Sciatic nerve (tissue), 2 donors: ENCODE data around the gene CLINT1. TPM values are rescaled to one million over a fixed set of nuclear protein-coding genes. Genes with fewer than 3 reads are reported as not detected.

ENCODE experiments used
- ATAC-seq: fragments of 200-7000 bp; cut with Tn5 transposase; one replicate; pipeline ENCODE4 v1.9.1; 2020; ENCODE audit warnings: mild to moderate bottlenecking, moderate library complexity
- DNase-seq: peaks from one replicate; pipeline ENCODE4 v3.0.0-alpha.2; 2020; ENCODE audit warnings: low spot score
- intact Hi-C: fragments of 100-400 bp; cut with DNase I; formaldehyde crosslinking; loops from one replicate; pipeline ENCODE4 v1.14.2; 2022
- total RNA-seq: library from RNA; stranded (reverse); fragmentation: NEBNext Ultra II Directional; extraction: Animal tissue kit (Norgen Biotek cat#: 25700); gene quantifications from one replicate; pipeline ENCODE4 v1.2.1, GENCODE V29; 2021
- donor health status: DM: no; HTN: no; CAD: no.
- donor health status: DM: no; HTN: no; CAD: no.

Gene CLINT1
- total RNA-seq, 1 donor from 2014 or later, result 52.9 TPM

DNA sequence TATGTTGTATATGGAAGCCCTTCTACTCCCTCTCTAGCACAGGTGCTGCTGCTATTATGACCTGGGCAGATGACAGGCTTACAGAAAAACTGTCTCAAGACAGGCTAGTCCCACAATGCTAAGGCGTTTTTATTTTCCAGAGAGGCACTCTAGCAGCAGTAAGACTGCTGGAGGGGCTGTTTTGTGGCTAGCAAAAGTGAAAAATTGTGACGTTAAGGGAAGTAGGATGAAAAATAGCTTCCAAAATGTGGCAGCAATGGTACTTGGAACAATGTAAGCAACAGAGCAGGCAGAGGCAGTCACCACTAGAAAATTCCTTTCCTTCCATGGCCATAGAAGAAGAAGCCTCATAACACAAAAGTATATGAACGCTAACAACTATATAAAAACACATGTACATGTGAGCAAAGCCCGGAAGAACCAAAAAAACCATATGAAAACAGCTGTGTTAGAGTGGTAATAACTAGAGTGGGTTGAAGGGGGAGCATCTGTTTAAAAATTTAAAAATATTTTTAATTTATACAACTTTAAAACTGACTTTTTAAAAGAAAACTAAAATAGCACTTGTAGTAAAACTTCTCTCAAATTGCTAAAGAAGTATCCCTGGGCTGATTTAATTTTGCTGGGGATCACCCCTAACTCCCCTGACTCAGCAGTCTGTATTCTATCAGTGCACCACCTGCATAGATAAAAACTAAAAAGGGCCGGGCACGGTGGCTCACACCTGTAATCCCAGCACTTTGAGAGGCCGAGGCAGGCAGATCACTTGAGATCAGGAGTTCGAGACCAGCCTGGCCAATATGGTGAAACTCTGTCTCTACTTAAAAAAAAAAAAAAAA, 30.6 kb downstream of the CLINT1 start:
- ATAC-seq (no peak), DNase-seq (no peak)
- intact Hi-C loops, result no loop called here

DNA sequence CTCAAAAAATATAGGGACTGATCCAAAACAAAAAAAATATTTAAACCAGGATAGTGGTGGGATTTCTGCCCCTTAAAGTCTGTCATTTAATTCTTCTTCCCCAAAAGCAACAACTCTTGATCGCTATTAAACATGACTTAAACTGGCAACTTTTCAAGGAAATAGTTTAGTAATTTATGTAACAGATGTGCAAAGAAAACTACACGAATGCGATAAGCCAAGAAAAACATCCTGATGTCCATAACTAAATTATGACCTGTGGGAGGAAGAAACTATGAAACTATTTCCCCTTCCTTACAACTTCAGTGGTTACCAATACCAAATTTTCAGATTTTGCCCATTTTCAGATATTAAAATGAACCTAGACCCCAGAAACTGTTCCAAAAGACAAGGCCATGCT, 31.5 kb downstream of the CLINT1 start:
- ATAC-seq (no peak), DNase-seq (no peak)
- intact Hi-C loops, result no loop called here

DNA sequence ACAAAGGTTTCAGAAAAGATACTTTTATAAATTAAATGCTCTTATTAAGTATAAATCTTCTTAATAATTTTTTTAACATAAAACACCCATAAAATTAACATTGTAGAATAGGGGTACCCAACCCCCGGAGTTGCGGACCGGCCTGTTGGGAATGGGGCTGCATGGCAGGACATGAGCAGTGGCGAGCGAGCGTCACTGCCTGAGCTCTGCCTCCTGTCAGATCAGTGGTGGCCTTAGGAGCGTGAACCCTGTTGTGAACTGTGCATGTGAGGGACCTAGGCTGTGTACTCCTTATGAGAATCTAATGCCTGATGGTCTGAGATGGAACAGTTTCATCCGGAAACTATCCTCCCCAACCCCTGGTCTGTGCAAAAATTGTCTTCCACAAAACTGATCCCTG, 35.3 kb downstream of the CLINT1 start:
- ATAC-seq (no peak), DNase-seq (no peak)
- intact Hi-C loops, result no loop called here

DNA sequence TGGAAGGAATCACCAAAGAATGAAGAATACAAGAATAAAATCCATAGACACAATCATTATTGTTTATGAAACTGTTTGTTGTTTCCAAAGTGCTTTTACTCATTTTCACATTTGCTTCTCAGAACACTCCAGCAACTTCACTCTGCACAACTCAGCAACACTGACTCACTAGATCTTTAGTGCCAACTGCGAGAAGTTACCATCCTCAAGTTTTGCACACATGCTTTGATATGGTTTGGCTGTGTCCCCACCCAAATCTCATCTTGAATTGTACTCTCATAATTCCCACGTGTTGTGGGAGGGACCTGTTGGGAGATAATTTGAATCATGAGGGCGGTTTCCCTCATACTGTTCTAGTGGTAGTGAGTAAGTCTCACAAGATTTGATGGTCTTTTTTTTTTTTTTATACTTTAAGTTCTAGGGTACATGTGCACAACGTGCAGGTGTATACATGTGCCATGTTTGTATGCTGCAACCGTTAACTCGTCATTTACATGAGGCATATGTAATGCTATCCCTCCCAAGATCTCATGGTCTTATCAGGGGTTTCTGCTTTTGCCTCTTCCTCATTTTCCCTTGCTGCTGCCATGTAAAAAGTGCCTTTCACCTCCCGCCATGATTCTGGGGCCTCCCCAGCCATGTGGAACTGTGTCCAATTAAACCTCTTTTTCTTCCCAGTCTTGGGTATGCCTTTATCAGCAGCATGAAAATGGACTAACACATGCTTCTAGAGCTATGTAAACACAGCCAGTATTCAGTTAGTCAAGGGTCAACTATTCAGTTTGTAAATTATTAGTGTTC, 36.9 kb downstream of the CLINT1 start:
- ATAC-seq, result no peak
- DNase-seq, result no peak
- intact Hi-C loops, result no loop called here

DNA sequence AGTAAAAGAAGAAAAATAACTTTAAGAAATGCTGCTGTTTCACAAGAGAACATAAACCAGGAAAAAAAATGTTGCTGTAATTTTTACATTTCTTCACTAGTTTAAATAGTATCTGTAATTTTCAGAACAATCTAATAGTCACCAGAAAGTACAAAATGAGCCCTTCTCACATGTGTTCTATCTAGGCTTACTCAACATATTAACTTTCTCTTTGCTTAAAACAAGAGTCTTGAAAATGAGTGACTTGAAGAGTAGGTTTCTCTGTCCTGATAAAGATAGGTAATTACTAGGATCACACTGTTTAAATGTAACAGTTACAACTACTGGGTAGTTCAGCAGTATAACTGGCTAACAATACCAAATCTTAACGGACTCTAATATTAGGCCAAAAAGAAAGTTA, 37.5 kb downstream of the CLINT1 start:
- intact Hi-C loops, result no loop called here
- DNase-seq, result no peak
- no peak for ATAC-seq

DNA sequence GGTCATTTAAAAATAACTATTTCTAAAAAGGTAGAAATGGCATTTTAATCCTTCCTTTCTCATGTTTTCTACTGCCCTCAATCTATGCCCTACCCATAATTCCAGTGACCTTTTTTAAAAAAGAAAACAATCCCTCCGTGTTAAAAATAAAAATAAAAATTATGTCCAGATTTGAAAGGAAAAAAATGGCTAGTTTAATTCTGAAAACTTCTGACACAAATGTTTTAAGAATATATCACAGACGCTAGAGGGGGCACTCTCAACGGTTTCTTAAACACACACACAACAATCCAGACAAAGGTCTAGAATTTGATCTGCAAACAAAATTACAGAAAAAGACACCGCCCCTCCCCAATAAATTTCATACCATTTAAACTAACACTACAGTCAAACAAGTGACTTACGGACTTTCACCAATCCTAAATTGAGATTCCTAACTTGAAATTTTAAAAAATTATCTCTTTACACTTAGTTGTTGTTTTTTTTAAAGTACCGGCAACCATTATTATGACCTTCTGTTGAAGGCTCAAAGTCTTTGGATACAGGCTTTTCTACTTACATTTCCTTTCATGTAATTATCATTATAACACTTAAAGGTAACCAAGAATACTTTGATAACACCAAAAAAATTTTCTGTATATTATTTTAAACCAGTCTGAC, 38.2 kb downstream of the CLINT1 start:
- DNase-seq (no peak), ATAC-seq (peak; percentile 62)
- intact Hi-C loops, result no loop called here

DNA sequence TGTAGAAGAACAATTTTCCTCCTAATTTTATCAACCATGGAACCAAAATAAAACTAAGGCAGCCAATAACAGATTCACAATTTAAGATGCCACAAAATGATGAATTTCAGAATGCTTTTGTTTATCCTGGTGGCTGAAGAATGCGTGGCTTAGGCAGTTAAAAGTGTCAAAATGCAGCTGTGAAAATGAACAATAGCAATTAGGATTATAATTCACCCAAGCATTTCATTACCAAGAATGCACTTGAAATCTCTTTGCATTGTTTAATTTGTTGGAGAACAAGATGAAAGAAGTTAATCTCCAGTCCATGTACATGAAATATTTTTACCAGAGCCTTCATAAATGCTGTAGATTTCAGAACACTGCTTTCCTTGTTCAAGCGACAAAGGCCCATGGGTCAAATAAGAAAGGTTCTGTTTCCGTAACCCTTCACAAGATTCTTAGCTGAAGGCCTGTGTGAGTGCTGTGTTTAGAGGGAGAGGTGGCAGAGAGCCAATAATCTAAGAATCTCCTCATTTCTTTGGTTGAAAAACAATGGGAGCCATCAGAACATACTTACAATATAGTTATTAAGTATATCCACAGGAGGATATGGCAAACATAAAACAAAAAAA, 39.3 kb downstream of the CLINT1 start:
- intact Hi-C loops, result no loop called here
- DNase-seq (no peak), ATAC-seq (peak; percentile 78)

DNA sequence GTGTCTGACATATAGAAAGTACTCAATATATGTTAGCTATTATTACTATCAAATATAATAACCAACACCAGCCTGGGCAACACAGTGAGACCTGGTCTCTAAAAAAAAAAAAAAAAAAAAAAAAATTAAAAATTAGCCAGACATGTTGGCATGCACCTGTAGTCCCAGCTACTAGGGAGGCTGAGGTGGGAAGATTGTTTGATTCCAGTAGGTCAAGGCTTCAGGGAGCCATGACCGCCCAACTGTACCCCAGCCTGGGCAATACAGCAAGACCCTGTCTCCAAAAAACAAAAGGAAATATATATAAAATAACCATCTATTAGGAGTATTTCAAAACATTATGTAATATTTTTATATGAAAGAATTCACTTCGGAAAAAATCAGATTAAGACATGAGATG, 40.6 kb downstream of the CLINT1 start:
- ATAC-seq (no peak), DNase-seq (no peak)
- intact Hi-C loops, result no loop called here

DNA sequence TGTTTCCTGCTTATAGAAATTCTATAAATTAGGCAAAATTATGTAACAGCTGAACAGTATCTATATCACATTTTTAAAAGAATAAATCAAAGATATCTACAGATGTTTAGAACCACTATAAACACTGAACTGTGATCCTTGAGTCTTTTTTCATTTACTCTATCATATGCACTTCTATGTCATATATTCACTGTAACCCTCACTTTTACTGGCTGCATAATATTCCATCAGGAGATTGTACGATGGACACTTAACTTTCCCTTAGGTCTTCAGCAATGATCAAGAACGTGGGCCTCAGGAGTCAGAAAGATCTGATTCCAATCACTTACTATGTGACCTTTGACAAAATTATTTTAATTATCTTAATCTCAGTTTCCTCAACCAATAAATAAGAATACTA, 41.0 kb downstream of the CLINT1 start:
- ATAC-seq, result no peak
- no peak for DNase-seq
- intact Hi-C loops, result no loop called here

DNA sequence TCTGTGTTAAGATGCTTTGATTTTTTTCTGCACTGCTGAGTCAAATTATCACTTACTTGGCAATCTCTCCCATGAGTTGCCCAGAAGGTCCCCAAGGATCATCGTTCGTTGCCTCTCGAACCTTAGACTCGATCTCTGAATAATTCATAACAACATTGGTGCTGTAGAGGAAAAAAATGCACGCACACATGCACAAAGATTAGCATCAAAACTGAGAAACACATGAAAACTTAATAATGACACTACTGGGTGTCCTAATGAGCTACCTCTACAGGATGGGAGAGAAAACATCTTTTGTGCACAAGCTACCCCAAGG, 41.6 kb downstream of the CLINT1 start:
- intact Hi-C loops, result no loop called here
- DNase-seq (no peak), ATAC-seq (no peak)

DNA sequence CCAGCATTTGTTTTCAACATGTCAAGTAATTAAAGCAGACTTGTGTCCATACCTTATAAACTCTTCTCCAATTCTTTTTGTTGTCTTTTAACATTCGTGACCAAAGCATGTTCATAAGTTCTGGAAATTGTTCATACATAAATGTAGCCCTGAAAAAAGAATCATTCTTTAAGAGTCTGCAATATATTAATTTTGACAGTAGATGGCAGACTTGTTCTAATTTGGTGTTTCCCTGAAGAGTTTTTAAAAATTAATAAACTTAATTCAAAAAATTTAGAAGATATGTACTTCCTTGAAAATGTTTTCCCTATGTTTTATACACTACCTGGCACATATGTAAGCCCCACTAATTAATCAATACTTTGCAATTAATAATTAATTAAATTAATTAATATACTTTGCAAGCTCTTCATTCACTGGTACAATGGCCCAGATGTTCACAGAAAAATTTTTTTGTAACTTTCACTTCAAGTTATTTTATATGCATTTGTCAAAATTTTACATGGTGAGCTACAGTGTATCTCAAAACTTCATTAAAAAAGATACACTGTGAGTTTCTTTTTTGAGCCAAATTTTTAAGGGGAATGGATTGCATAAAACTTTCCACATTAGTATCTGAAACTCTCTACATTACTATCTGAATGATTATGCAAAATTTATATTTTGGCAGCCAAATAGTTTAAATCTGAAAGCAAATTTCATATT, 42.1 kb downstream of the CLINT1 start:
- DNase-seq (no peak), ATAC-seq (no peak)
- intact Hi-C loops, result no loop called here

DNA sequence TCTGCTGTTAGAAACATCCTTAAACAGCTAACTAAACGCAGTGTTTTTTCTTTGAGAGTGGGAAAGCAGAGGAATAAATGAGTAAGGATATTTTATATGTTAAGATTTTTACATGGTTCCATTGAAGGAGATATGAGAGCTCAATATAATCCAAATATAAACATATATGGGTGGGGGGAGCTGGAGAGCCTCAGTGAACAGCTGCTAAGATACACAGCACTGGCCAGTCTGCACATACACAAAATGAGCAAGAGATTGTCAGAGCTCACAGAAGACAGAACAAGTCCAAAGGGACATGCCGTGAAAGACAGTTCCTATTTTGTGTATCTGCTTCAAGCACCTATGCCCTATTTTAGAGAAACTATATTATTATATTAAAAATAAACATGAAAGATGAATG, 46.9 kb downstream of the CLINT1 start:
- DNase-seq (no peak), ATAC-seq (no peak)
- intact Hi-C loops, result no loop called here

DNA sequence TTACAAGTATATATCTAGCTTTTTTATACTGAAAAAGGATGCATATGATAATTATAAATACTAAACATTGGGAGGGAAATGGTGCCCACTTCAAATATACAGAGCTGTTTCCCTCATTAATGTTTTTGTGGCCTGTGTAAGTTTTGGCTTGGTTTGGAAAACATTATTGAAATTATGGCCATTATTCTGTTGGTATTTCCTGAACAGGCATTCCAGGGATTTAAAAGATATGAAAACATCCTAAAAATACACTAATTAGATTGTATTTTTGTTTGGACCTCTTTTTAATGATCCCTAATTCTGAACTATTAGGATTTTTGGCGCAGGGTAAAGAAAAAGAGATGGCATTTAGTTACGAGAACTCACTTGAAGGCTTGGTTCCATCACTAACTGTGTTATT, 50.9 kb downstream of the CLINT1 start:
- DNase-seq (no peak), ATAC-seq (no peak)
- intact Hi-C loops, result no loop called here

DNA sequence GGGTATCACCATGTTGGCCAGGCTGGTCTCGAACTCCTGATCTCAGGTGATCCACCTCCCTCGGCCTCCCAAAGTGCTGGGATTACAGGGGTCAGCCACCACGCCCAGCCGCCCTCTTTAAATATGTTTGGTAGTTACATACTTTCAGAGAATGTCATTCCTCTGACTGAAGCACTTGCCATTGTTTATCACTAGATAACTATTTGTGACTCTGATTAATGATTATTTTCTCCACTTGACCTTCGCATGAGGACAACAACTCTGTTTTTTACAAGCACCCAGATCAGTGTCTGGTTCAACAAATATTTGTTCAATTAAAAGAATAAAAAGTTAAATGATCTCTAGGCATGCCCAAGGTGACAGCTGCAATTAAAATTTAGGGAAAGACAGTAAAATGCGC, 56.2 kb downstream of the CLINT1 start:
- ATAC-seq (no peak), DNase-seq (no peak)
- intact Hi-C loops, result no loop called here

DNA sequence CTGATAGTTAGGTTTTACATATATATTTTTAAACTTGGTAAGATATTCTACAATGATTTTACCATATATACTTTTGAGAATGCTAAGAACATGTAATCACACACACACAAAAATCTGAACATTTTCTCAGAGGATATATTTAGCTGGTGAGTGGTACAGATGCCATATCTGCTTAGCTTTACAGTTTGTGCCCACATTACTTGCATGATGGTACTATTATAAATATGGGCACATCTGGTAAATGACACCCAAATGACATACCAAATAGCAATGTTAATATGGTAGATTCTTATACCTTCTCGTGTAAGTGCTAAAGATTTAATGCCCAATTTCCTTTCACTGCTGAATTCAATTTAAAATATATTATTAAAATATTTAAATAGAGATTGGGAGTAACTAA, 58.8 kb downstream of the CLINT1 start:
- ATAC-seq (no peak), DNase-seq (no peak)
- intact Hi-C loops, result no loop called here

DNA sequence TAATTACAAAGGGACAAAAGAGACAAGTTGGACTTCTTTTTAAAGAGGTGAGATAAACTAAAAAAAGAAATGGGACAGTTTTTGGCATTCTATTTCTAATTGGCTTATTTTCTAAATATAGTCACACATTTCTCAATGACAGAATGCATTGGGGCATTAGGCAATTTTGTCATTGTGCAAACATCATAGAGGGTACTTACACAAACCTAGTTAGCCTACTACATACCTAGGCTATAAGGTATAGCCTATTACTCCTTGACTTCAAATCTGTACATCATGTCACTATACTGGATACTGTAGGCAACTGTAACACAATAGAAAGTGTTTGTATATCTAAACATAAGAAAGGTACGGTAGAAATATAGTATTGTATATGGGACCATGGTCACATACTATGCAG, 59.4 kb downstream of the CLINT1 start:
- DNase-seq (no peak), ATAC-seq (no peak)
- intact Hi-C loops, result no loop called here

DNA sequence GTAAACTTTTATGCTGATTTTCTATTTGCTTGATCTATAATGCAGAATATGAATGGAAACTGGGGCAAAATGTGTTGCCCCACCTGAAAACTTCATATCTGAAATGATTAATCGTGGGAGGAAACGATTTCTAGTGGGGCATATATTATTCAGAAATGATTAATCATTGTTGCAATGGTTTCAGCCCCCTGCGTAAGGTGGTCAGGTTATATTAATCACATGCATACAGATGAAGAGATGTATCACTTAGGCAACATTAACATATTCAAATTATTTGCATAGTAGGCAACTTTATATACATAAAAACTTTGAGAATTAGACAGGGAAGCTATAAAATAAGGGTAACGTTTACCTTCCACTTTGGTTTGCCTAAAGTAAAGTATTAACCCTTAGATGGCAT, 65.6 kb downstream of the CLINT1 start:
- intact Hi-C loops, result no loop called here
- ATAC-seq (no peak), DNase-seq (no peak)

DNA sequence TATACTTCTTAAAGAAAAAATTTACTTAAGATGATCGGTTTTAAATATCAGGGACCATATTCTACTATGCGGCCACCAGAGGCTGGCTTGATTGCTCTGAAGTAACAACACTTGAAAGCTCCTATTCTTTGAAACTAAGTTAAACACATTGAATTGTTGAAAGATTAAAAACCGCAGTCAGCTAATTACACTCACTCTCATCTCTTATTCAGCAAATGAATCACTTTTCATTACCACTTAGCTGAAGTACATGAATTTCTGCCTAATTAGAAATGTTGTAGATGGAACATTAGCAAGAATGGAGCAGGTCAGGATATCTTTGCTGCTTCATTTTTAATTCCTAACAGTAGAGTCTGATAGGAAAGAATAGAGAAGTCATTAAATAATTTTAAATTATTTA, 73.1 kb downstream of the CLINT1 start:
- intact Hi-C loops, result no loop called here
- ATAC-seq, result no peak

DNA sequence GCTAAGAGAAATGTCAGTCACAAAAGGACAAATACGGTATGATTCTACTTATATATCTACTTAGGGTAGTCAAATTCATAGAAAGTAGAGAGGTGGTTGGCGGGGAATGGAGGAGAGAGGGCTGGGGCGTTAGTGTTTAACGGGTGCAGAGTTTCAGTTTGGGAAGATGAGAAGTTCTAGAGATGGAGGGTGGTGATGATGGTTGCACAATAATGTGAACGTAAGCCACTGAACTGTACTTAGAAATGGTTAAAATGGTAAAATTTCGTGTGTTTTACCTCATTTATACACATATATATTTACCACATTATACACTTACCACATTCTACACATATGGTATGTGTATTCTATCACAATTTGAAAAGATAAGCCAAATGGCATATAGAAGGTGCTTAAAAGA, 79.7 kb downstream of the CLINT1 start:
- intact Hi-C loops, result no loop called here
- DNase-seq (no peak), ATAC-seq (no peak)

More for the DNA sequence above, 73.1 kb downstream of the CLINT1 start:
- no peak for DNase-seq
